Measurements from ENCODE around the gene LHX4.

The LHX4 gene

DNA sequence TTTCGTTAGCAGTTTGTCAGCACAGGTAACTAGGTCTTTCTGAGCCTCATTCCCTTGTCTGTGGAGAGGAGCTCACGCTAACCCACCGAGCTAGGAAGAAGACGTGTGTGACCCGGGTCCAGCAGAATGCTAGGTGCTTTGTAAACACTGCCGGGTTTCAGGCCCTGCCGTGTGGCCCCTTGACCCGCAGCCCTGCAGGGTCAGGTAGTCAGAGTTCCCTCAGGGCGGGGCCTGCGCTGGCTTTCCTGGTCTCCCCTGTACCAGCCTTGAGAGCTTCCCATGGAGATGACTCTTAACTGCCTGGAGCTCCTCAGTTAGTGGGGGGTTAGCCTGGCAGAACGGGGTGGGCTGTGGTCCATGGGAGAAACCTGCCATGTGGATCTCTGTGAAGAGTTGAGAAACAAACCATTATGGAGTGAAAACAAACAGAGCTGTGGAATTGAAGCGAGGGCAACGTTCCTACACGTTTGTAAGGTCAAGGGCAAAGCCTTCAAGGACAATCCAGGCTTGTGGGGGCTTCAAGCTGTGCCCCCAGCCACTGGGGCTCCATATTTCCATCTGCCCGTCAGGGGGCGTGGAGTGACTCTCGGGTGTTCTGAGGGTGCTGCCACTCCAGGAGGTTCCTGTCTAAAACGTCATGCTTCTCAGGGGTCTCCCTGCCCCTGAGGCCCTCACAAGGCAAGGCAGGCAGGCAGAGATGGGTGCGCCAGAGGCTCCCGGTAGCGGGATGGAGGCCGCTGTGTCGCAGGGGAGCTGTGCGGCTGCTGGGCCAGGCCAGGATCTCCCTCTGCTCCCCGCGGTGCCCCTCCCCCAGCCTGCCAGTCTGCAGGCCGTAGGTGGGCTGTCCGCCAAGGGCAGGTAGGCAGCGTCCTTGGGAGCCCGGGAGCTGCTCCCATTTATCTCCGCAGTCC is 23.8 kb downstream of the LHX4 start:
- ATAC-seq, result no peak

DNA sequence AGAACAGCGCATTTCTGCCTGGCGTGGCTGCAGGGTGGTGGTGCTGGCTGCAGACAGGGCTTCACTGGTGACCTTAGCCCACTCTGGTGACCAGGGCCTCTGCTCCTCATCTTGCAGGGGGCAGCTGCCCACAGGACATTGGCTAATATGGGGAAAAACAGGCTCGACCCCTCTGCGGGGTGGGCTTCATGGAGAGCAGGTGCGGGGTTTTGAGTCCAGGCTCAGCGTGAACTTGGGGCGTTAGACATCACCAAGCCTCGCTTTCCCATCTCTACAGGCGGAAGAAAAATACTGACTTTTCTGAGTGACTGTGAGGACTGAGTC is 24.4 kb downstream of the LHX4 start:
- no peak for ATAC-seq
- no peak for TF ChIP-seq ZFP3 (CRISPR knock-in tag; IDR thresholded peaks at IDR 0.05)
- no peak for TF ChIP-seq SNAI2 (CRISPR knock-in tag; IDR thresholded peaks at IDR 0.05)
- TF ChIP-seq ZFP30 (CRISPR knock-in tag; IDR thresholded peaks at IDR 0.05), result no peak
- TF ChIP-seq, protein P1, sequence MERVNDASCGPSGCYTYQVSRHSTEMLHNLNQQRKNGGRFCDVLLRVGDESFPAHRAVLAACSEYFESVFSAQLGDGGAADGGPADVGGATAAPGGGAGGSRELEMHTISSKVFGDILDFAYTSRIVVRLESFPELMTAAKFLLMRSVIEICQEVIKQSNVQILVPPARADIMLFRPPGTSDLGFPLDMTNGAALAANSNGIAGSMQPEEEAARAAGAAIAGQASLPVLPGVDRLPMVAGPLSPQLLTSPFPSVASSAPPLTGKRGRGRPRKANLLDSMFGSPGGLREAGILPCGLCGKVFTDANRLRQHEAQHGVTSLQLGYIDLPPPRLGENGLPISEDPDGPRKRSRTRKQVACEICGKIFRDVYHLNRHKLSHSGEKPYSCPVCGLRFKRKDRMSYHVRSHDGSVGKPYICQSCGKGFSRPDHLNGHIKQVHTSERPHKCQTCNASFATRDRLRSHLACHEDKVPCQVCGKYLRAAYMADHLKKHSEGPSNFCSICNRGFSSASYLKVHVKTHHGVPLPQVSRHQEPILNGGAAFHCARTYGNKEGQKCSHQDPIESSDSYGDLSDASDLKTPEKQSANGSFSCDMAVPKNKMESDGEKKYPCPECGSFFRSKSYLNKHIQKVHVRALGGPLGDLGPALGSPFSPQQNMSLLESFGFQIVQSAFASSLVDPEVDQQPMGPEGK (CRISPR knock-in tag; IDR thresholded peaks at IDR 0.05; ENCODE audit: borderline replicate concordance), result no peak
- no peak for TF ChIP-seq PPARA (CRISPR knock-in tag; IDR thresholded peaks at IDR 0.05; ENCODE audit: borderline replicate concordance)
- no peak for TF ChIP-seq ISL1 (CRISPR knock-in tag; IDR thresholded peaks at IDR 0.05)
- no peak for TF ChIP-seq ZNF70 (CRISPR knock-in tag; IDR thresholded peaks at IDR 0.05)
- no peak for TF ChIP-seq ZNF8 (CRISPR knock-in tag; IDR thresholded peaks at IDR 0.05)
- TF ChIP-seq ZC3H10 (CRISPR knock-in tag; IDR thresholded peaks at IDR 0.05), result no peak
- TF ChIP-seq ESRRG (CRISPR knock-in tag; IDR thresholded peaks at IDR 0.05), result no peak
- no peak for TF ChIP-seq ZNF565 (CRISPR knock-in tag; conservative IDR thresholded peaks at IDR 0.05; ENCODE audit: low read depth)
- TF ChIP-seq TOX (CRISPR knock-in tag; IDR thresholded peaks at IDR 0.05; ENCODE audit: borderline replicate concordance), result no peak
- no peak for TF ChIP-seq OSR1 (CRISPR knock-in tag; IDR thresholded peaks at IDR 0.05)
- TF ChIP-seq, protein P2, sequence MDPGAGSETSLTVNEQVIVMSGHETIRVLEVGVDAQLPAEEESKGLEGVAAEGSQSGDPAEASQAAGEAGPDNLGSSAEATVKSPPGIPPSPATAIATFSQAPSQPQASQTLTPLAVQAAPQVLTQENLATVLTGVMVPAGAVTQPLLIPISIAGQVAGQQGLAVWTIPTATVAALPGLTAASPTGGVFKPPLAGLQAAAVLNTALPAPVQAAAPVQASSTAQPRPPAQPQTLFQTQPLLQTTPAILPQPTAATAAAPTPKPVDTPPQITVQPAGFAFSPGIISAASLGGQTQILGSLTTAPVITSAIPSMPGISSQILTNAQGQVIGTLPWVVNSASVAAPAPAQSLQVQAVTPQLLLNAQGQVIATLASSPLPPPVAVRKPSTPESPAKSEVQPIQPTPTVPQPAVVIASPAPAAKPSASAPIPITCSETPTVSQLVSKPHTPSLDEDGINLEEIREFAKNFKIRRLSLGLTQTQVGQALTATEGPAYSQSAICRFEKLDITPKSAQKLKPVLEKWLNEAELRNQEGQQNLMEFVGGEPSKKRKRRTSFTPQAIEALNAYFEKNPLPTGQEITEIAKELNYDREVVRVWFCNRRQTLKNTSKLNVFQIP (CRISPR knock-in tag; IDR thresholded peaks at IDR 0.05; ENCODE audit: borderline replicate concordance, low read depth), result no peak
- TF ChIP-seq, protein P3, sequence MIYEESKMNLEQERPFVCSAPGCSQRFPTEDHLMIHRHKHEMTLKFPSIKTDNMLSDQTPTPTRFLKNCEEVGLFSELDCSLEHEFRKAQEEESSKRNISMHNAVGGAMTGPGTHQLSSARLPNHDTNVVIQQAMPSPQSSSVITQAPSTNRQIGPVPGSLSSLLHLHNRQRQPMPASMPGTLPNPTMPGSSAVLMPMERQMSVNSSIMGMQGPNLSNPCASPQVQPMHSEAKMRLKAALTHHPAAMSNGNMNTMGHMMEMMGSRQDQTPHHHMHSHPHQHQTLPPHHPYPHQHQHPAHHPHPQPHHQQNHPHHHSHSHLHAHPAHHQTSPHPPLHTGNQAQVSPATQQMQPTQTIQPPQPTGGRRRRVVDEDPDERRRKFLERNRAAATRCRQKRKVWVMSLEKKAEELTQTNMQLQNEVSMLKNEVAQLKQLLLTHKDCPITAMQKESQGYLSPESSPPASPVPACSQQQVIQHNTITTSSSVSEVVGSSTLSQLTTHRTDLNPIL (CRISPR knock-in tag; IDR thresholded peaks at IDR 0.05; ENCODE audit: low read depth), result no peak
- TF ChIP-seq RARB (CRISPR knock-in tag; IDR thresholded peaks at IDR 0.05), result no peak
- TF ChIP-seq CSDC2 (CRISPR knock-in tag; IDR thresholded peaks at IDR 0.05), result no peak
- no peak for TF ChIP-seq TCF4 (CRISPR knock-in tag; IDR thresholded peaks at IDR 0.05; ENCODE audit: borderline replicate concordance)
- no peak for TF ChIP-seq GLIS3 (CRISPR knock-in tag; IDR thresholded peaks at IDR 0.05)

More for the DNA sequence above, 23.8 kb downstream of the LHX4 start:
- TF ChIP-seq ISL1 (CRISPR knock-in tag; IDR thresholded peaks at IDR 0.05), result no peak
- no peak for TF ChIP-seq ZFP3 (CRISPR knock-in tag; IDR thresholded peaks at IDR 0.05)
- TF ChIP-seq CSDC2 (CRISPR knock-in tag; IDR thresholded peaks at IDR 0.05), result no peak
- TF ChIP-seq, protein P3 (CRISPR knock-in tag; IDR thresholded peaks at IDR 0.05; ENCODE audit: low read depth), result no peak
- TF ChIP-seq, protein P2 (CRISPR knock-in tag; IDR thresholded peaks at IDR 0.05; ENCODE audit: borderline replicate concordance, low read depth), result no peak
- TF ChIP-seq ZNF70 (CRISPR knock-in tag; IDR thresholded peaks at IDR 0.05), result no peak

DNA sequence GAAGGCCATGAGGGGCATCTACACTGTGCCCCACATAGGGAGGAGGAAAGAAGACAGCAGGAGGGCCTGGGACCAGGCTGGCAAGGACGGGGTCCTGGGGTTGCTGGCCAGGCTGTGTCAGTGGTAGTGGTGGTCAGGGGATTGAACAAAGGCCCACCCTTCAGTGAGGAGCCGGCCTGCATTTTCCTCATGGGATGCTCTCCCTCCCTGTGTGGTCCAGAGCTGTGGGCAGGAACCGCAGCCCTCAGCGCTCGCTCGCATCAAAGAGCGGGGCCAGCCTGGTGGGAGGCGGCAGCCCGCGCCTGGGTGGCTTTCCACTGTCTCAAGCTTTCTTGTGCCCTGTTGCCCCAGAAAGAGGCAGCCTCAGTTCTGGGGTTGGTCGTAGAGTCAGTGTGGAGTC is 24.8 kb downstream of the LHX4 start:
- no peak for TF ChIP-seq ZNF70 (CRISPR knock-in tag; IDR thresholded peaks at IDR 0.05)
- TF ChIP-seq, protein P4, sequence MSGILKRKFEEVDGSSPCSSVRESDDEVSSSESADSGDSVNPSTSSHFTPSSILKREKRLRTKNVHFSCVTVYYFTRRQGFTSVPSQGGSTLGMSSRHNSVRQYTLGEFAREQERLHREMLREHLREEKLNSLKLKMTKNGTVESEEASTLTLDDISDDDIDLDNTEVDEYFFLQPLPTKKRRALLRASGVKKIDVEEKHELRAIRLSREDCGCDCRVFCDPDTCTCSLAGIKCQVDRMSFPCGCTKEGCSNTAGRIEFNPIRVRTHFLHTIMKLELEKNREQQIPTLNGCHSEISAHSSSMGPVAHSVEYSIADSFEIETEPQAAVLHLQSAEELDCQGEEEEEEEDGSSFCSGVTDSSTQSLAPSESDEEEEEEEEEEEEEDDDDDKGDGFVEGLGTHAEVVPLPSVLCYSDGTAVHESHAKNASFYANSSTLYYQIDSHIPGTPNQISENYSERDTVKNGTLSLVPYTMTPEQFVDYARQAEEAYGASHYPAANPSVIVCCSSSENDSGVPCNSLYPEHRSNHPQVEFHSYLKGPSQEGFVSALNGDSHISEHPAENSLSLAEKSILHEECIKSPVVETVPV (CRISPR knock-in tag; IDR thresholded peaks at IDR 0.05), result no peak
- no peak for TF ChIP-seq PPARA (CRISPR knock-in tag; IDR thresholded peaks at IDR 0.05; ENCODE audit: borderline replicate concordance)
- no peak for TF ChIP-seq ARNTL (CRISPR knock-in tag; IDR thresholded peaks at IDR 0.05; ENCODE audit: borderline replicate concordance, low read depth)
- TF ChIP-seq, protein P2 (CRISPR knock-in tag; IDR thresholded peaks at IDR 0.05; ENCODE audit: borderline replicate concordance, low read depth), result no peak
- no peak for TF ChIP-seq ZFP3 (CRISPR knock-in tag; IDR thresholded peaks at IDR 0.05)
- no peak for TF ChIP-seq GLIS3 (CRISPR knock-in tag; IDR thresholded peaks at IDR 0.05)
- no peak for TF ChIP-seq ZFP30 (CRISPR knock-in tag; IDR thresholded peaks at IDR 0.05)
- TF ChIP-seq, protein P5, sequence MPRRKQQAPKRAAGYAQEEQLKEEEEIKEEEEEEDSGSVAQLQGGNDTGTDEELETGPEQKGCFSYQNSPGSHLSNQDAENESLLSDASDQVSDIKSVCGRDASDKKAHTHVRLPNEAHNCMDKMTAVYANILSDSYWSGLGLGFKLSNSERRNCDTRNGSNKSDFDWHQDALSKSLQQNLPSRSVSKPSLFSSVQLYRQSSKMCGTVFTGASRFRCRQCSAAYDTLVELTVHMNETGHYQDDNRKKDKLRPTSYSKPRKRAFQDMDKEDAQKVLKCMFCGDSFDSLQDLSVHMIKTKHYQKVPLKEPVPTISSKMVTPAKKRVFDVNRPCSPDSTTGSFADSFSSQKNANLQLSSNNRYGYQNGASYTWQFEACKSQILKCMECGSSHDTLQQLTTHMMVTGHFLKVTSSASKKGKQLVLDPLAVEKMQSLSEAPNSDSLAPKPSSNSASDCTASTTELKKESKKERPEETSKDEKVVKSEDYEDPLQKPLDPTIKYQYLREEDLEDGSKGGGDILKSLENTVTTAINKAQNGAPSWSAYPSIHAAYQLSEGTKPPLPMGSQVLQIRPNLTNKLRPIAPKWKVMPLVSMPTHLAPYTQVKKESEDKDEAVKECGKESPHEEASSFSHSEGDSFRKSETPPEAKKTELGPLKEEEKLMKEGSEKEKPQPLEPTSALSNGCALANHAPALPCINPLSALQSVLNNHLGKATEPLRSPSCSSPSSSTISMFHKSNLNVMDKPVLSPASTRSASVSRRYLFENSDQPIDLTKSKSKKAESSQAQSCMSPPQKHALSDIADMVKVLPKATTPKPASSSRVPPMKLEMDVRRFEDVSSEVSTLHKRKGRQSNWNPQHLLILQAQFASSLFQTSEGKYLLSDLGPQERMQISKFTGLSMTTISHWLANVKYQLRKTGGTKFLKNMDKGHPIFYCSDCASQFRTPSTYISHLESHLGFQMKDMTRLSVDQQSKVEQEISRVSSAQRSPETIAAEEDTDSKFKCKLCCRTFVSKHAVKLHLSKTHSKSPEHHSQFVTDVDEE (CRISPR knock-in tag; IDR thresholded peaks at IDR 0.05), result no peak
- ATAC-seq, result no peak
